Chondrocyte (in vitro differentiated cells): ENCODE measurements around the gene NRL. TPM values are rescaled to one million over a fixed set of nuclear protein-coding genes. Genes with fewer than 3 reads are reported as not detected.
A peak's percentile ranks its signal among the peaks of the same experiment; 100 is the strongest.

Source experiments
- DNase-seq: peaks from one replicate; pipeline ENCODE4 v3.0.0; 2021; ENCODE audit warnings: mixed read lengths, low spot score
- H3K27ac Mint-ChIP-seq: one replicate; pipeline ENCODE4 v1.8.0; 2021; ENCODE audit warnings: mild to moderate bottlenecking, moderate library complexity, mixed read lengths; ENCODE audit not compliant: unreplicated experiment
- H3K27me3 Mint-ChIP-seq: 2 replicates; pipeline ENCODE4 v1.8.0; 2021; ENCODE audit warnings: low read depth, mixed read lengths
- H3K36me3 Mint-ChIP-seq: 2 replicates; pipeline ENCODE4 v1.8.0; 2021; ENCODE audit warnings: low read depth, mixed read lengths
- H3K4me1 Mint-ChIP-seq: 2 replicates; pipeline ENCODE4 v1.8.0; 2021; ENCODE audit warnings: low read depth, mild to moderate bottlenecking, mixed read lengths
- H3K4me3 Mint-ChIP-seq: one replicate; pipeline ENCODE4 v1.8.0; 2021; ENCODE audit warnings: mild to moderate bottlenecking, moderate library complexity, mixed read lengths; ENCODE audit not compliant: unreplicated experiment
- H3K9me3 Mint-ChIP-seq: 2 replicates; pipeline ENCODE4 v1.8.0; 2021; ENCODE audit warnings: low read depth, mixed read lengths
- total RNA-seq: library from RNA; stranded (reverse); gene quantifications from 3 replicates; pipeline ENCODE4 v1.2.1, GENCODE V29; 2021
- TF ChIP-seq, protein P1 (sequence below): fragments of 200-600 bp; sonication (generic); IDR thresholded peaks from 2 replicates; pipeline ENCODE4 v1.5.0; 2021; ENCODE audit warnings: antibody characterized with exemption, mild to moderate bottlenecking, moderate library complexity

The NRL gene
- total RNA-seq, 1 donor from 2014 or later = 1.6 TPM

GRCh38 chr14:24067133-24068082 lies 47.3 kb downstream of the NRL start:
- no peaks in the 10 kb centered on the region for H3K36me3 Mint-ChIP-seq
- H3K27ac Mint-ChIP-seq = no peak overlapping the region
- H3K9me3 Mint-ChIP-seq = no peaks in the 10 kb centered on the region
- DNase-seq = peak; percentile 56
- TF ChIP-seq, protein P1, sequence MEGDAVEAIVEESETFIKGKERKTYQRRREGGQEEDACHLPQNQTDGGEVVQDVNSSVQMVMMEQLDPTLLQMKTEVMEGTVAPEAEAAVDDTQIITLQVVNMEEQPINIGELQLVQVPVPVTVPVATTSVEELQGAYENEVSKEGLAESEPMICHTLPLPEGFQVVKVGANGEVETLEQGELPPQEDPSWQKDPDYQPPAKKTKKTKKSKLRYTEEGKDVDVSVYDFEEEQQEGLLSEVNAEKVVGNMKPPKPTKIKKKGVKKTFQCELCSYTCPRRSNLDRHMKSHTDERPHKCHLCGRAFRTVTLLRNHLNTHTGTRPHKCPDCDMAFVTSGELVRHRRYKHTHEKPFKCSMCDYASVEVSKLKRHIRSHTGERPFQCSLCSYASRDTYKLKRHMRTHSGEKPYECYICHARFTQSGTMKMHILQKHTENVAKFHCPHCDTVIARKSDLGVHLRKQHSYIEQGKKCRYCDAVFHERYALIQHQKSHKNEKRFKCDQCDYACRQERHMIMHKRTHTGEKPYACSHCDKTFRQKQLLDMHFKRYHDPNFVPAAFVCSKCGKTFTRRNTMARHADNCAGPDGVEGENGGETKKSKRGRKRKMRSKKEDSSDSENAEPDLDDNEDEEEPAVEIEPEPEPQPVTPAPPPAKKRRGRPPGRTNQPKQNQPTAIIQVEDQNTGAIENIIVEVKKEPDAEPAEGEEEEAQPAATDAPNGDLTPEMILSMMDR = no peak
- H3K27me3 Mint-ChIP-seq = peaks cover 27% of the 10 kb centered on the region
- H3K4me3 Mint-ChIP-seq = no peak overlapping the region
- no peaks in the 10 kb centered on the region for H3K4me1 Mint-ChIP-seq

DNA sequence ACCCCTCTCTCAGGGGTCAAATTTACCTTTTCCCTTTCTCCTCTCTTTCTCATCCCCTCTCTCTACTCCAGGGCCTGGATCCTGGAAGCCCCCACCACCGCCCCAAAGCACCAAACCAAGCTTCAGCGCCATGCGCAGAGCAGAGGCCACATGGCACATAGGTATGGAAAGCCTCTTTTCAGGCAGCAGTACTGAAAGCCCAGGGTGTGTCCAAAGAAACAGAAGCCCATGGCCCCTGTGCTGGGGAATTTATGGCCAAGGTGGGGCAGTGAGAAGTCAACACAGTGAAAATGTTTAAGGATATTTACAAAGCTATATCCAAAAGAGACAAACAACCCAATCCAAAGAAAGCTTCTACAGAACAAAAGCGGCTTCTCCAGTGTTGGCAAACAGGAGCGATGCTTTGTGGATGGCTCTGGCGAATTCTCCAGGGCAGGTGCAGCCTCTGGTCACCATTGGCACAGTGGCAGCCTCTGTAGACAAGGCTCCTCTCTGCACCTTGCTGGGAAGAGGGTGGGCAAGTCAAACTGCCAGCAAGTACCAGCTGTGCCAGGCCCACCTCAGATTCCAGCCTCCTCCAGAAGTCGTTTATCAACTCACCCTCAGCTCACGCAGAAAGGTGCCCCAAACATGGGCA lies 48.1 kb downstream of the NRL start:
- no peak overlapping the region for H3K4me3 Mint-ChIP-seq
- no peaks in the 10 kb centered on the region for H3K36me3 Mint-ChIP-seq
- TF ChIP-seq, protein P1 = no peak
- H3K9me3 Mint-ChIP-seq = no peaks in the 10 kb centered on the region
- peaks cover 27% of the 10 kb centered on the region for H3K27me3 Mint-ChIP-seq
- H3K4me1 Mint-ChIP-seq = no peaks in the 10 kb centered on the region
- DNase-seq = no peak
- H3K27ac Mint-ChIP-seq = no peak overlapping the region

- Mint-ChIP-seq H3K36me3 (no peaks in the 10 kb centered on the region), H3K27me3 (peaks cover 24% of the 10 kb centered on the region), H3K27ac (no peak overlapping the region), H3K9me3 (no peaks in the 10 kb centered on the region), H3K4me1 (no peaks in the 10 kb centered on the region), H3K4me3 (no peak overlapping the region)
- no peak for DNase-seq
- TF ChIP-seq, protein P1 = no peak
Measured at GRCh38 chr14:24065408-24065807, 49.3 kb downstream of the NRL start.

GRCh38 chr14:24064856-24065255 lies 49.9 kb downstream of the NRL start:
- peaks cover 18% of the 10 kb centered on the region for H3K27me3 Mint-ChIP-seq

More at GRCh38 chr14:24064856-24065255, 49.9 kb downstream of the NRL start:
- DNase-seq = no peak
- H3K4me3 Mint-ChIP-seq = no peak overlapping the region
- H3K36me3 Mint-ChIP-seq = no peaks in the 10 kb centered on the region
- TF ChIP-seq, protein P1 = no peak
- H3K27ac Mint-ChIP-seq = no peak overlapping the region
- H3K4me1 Mint-ChIP-seq = no peaks in the 10 kb centered on the region
- H3K9me3 Mint-ChIP-seq = no peaks in the 10 kb centered on the region
